NB4 (cell line): ENCODE data around the gene TRA2B.

Source experiments
- DNase-seq: peaks from one replicate; pipeline ENCODE4 v3.0.0; 2010; ENCODE audit warnings: low read depth
- H3K4me3 ChIP-seq: one replicate; pipeline ENCODE4 v1.5.1; 2011; ENCODE audit warnings: mild to moderate bottlenecking, low read depth, low read length, moderate library complexity
- CTCF ChIP-seq: IDR thresholded peaks from one replicate; pipeline ENCODE4 v1.5.1; 2012; ENCODE audit warnings: low read depth, low read length
- MYC ChIP-seq: IDR thresholded peaks from 2 replicates; pipeline ENCODE4 v1.6.1; 2011; ENCODE audit warnings: low read depth, low read length
- POLR2A ChIP-seq: IDR thresholded peaks from 2 replicates; pipeline ENCODE4 v1.6.1; 2011; ENCODE audit warnings: mild to moderate bottlenecking; ENCODE audit not compliant: insufficient read length; ENCODE audit errors: extremely low read depth
- TF ChIP-seq, protein P1 (sequence below): IDR thresholded peaks from 2 replicates; pipeline ENCODE4 v1.6.1; 2011; ENCODE audit warnings: low read depth, low read length

The TRA2B gene

GRCh38 chr3:185981621-185982020, 43.8 kb upstream of the TRA2B start:
- H3K4me3 ChIP-seq: no peak overlapping the region
- DNase-seq: no peak
- TF ChIP-seq CTCF: no peak

DNA sequence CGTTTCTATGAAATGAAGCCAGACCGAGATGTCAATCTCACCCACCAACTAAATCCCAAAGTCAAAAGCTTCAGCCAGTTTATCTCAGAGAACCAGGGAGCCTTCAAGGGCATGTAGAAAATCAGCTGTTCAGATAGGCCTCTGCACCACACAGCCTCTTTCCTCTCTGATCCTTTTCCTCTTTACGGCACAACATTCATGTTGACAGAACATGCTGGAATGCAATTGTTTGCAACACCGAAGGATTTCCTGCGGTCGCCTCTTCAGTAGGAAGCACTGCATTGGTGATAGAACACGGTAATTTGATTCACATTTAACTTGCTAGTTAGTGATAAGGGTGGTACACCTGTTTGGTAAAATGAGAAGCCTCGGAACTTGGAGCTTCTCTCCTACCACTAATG, 41.9 kb upstream of the TRA2B start:
- H3K4me3 ChIP-seq: no peak overlapping the region
- TF ChIP-seq POLR2A (no peak), CTCF (no peak), MYC (no peak)
- TF ChIP-seq, protein P1, sequence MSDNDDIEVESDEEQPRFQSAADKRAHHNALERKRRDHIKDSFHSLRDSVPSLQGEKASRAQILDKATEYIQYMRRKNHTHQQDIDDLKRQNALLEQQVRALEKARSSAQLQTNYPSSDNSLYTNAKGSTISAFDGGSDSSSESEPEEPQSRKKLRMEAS: no peak
- no peak for DNase-seq

DNA sequence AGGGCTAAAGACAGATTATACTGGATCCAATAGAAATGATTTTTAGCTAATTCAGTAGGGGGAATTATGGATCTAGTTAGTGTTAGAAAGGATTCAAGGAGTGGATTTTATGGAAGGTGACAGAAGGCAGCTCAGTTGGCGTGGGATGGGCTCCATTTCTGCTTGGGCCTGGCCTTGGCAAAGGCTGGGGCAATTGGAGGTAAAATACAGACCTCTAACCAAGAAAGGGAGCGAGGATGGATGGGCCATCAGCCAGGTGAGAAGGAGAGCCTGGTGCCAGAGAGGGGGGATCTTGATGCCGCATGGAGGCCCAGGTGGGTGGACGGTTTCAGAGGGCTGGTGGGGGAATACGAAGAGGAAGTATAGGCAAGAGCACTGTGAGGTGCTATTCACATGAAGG, 40.7 kb upstream of the TRA2B start:
- no peak overlapping the region for H3K4me3 ChIP-seq
- DNase-seq: no peak
- no peak for TF ChIP-seq POLR2A
- no peak for TF ChIP-seq MYC
- TF ChIP-seq CTCF: no peak
- TF ChIP-seq, protein P1: no peak

GRCh38 chr3:185977679-185978040, 39.8 kb upstream of the TRA2B start:
- no peak overlapping the region for H3K4me3 ChIP-seq
- TF ChIP-seq CTCF: no peak
- TF ChIP-seq, protein P1: no peak
- no peak for TF ChIP-seq MYC
- TF ChIP-seq POLR2A: no peak
- no peak for DNase-seq

- TF ChIP-seq, protein P1: no peak
- peak; percentile 87 for TF ChIP-seq CTCF
- no peak for TF ChIP-seq POLR2A
- TF ChIP-seq MYC: no peak
- H3K4me3 ChIP-seq: no peak overlapping the region
- peak; percentile 80 for DNase-seq
Measured at GRCh38 chr3:185976977-185977678, 39.3 kb upstream of the TRA2B start.

DNA sequence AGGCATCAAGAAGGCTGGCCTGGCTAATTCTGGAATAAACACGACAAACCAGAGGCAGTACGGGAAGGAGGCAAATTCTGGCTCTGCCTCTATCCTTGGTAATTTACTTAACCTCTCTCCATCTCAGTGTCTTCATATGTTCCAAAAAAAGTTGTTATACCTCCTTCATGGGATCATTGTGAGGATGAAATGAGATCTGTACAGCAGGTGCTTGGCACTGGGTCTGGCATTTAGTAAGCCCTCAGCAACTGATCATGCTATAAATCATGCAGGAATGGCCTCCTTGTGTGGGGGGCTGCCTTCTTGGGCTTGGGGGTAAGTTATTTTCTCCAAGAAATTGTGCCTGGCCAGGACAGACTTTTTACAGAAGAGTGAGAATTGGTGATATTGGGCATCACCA, 38.3 kb upstream of the TRA2B start:
- DNase-seq: no peak
- no peak overlapping the region for H3K4me3 ChIP-seq
- TF ChIP-seq MYC (no peak), CTCF (no peak), POLR2A (no peak)
- TF ChIP-seq, protein P1: no peak
